GM21737 (cell line): ENCODE measurements around the gene CCDC183.
"Not testable (repeated sequence)": the region's sequence is repeated elsewhere in the genome, so short reads cannot be mapped to it uniquely, and the experiment has no call there.

Experiments used
- ATAC-seq: cut with Tn5 transposase; IDR thresholded peaks from one replicate; pipeline ENCODE4 v1.9.1; 2021; ENCODE audit warnings: mild to moderate bottlenecking, moderate library complexity; ENCODE audit not compliant: unreplicated experiment

CCDC183 gene

GRCh38 chr9:136760424-136760823 lies 35.7 kb upstream of the CCDC183 start:
- no peak for ATAC-seq

- not testable (repeated sequence) for ATAC-seq
Observed at GRCh38 chr9:136760834-136761544, 35.1 kb upstream of the CCDC183 start.

GRCh38 chr9:136761545-136761981 lies 34.6 kb upstream of the CCDC183 start:
- no peak for ATAC-seq

GRCh38 chr9:136762221-136762691 lies 33.9 kb upstream of the CCDC183 start:
- no peak for ATAC-seq

- no peak for ATAC-seq
Observed at GRCh38 chr9:136762915-136763648, 33.1 kb upstream of the CCDC183 start.

GRCh38 chr9:136763649-136764035 lies 32.5 kb upstream of the CCDC183 start:
- no peak for ATAC-seq

GRCh38 chr9:136764301-136764891 lies 31.7 kb upstream of the CCDC183 start, which contains the start of gene LCN15:
Gene LCN15 (minus strand): TSS chr9:136764518. CDS start chr9:136764488, 30 bp downstream.
- ATAC-seq: no peak

- ATAC-seq: no peak
Observed at GRCh38 chr9:136765041-136765440, 31.1 kb upstream of the CCDC183 start.

GRCh38 chr9:136765745-136766409 lies 30.3 kb upstream of the CCDC183 start:
- ATAC-seq: peak; percentile 51

- ATAC-seq: not testable (repeated sequence)
Observed at GRCh38 chr9:136766410-136767120, 29.6 kb upstream of the CCDC183 start.

- ATAC-seq: no peak
Observed at GRCh38 chr9:136769710-136770191, 26.4 kb upstream of the CCDC183 start.

- no peak for ATAC-seq
Observed at GRCh38 chr9:136771907-136772415, 24.2 kb upstream of the CCDC183 start.

- ATAC-seq: no peak
Observed at GRCh38 chr9:136773386-136774044, 22.6 kb upstream of the CCDC183 start.

- ATAC-seq: no peak
Observed at GRCh38 chr9:136774416-136775045, 21.6 kb upstream of the CCDC183 start.

GRCh38 chr9:136775191-136775590 lies 20.9 kb upstream of the CCDC183 start:
- no peak for ATAC-seq

GRCh38 chr9:136776947-136777346 lies 19.2 kb upstream of the CCDC183 start:
- ATAC-seq: no peak

- no peak for ATAC-seq
Observed at GRCh38 chr9:136777359-136777758, 18.8 kb upstream of the CCDC183 start.

GRCh38 chr9:136779808-136780207 lies 16.3 kb upstream of the CCDC183 start:
- no peak for ATAC-seq

- ATAC-seq: no peak
Observed at GRCh38 chr9:136782452-136782851, 13.7 kb upstream of the CCDC183 start.
